NCI-H1694 (cell line): ENCODE measurements around the gene NPDC1.

Experiments
- DNase-seq: peaks from one replicate; lab custom pipeline; 2025; lab: John Stamatoyannopoulos, UW

The NPDC1 gene

DNA sequence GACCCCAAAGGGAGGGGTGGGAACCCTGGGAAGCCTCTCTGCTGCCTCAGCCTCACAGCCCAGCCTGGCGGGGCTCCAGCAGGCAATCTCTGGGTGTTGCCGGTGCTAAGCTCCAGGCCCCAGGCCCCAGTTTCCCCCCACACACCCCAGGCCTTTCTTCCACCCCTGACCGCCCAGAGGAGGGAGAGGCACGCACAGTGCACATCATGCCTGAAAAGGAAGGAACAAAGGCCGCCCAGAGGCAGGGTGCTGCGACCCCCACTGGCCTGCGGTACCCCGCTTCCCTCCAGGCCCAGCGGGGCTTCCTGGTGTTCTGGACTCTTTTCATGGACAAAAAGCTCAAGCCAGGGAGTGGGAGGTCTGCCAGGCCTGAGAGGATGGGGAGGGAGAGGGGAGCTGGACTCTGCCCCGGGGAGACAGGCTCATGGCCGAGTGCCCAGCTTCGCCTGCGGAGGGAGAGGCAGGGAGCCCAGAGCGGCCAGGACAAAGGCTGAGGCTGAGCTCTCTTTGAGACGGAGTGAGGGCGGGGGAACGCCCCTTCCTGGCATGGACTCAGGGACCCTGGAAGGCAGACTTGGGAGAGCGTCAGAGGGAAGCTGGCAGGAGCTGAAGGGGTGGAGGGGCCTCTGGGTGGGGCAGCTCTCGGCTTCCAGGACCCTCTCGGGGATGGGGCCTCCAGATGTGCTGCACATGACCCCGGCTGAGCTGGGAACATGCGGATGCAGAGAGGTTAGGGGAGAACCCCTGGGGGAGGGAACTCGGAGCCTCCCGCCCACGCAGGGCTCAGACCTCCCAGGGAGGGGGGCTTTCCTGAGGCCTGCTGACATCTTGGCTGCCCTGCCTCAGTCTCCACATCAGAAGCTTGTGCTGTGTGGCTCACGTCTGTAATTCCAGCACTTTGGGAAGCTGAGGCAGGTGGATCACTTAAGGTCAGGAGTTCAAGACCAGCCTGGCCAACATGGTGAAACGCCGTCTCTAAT is 9.7 kb upstream of the NPDC1 start:
- DNase-seq: no peak

DNA sequence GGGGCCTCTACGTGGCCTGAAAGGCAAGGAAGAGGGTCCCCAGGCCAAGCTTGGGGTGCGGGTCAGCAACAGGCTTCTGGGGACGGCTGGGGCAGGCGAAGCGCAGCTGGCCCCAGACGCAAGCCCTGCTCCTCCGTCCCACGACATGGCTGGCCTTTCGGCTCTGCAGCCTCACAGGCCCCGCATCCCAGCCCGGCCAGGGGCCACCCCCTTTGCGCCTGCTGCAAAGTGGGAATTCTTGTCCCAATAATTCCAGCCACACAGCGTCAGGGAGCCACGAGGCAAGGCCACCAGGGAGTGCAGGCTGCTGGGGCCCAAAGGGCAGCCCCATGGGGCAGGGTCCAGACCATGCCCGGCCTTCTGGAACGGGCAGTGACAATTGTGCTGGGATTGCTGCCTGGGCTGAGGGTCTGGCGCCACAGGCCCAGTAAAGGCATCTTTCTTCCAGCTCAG is 9.0 kb upstream of the NPDC1 start:
- DNase-seq: no peak

GRCh38 chr9:137053944-137054931 is 8.3 kb upstream of the NPDC1 start, which contains the start of gene ENTPD2:
ENTPD2 (minus strand) TSS chr9:137054061; CDS start chr9:137053997, 64 bp downstream.
- DNase-seq: no peak

- DNase-seq: no peak
Observed at GRCh38 chr9:137052998-137053943, 7.3 kb upstream of the NPDC1 start.

DNA sequence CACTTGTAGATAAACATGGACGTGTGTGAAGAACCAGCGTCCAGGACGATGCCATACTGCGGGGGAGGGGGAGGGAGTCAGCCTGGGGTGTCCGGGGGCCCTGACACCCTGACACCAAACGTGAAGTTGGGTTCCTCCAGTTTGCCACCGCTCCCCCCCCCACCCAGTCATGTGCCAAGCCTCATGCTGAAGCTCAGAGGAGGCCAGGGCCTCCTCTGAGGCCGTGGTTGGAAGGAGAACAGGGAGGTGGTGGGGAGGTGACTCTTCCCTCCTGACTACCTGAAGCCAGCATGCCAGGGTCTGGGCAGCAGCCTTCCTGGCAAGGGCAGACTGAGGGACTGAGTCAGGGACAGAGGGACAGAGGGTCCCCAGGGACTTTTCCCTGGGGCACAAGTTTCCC is 6.3 kb upstream of the NPDC1 start:
- DNase-seq: no peak

DNA sequence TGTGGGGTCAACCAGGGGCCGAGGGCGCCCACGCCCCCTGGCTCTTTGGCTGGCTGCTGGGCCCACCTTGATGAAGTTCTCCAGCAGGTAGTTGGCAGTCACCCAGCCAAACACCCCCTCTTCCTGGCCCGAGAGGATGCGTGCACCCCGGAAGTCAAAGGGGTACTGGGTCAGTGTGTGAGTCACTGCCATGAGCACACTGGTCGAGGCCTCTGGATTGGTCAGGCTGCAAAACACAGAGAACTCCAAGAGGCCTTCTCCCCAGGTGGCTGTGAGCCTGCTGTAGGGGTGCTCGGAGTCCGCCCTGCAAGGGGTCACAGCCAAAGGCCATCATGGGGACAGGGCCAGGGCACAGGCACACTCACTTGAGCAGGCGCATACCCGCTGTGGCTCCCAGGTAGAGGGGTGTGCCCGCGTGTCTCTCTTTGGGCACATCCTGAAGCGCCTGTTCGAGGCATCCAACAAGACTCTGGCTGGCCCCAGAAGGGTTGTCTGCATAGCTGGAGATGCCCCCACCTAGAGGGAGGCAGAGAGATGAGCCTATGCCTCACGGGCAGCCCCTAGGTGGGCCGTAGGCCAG is 5.3 kb upstream of the NPDC1 start:
- DNase-seq: no peak

DNA sequence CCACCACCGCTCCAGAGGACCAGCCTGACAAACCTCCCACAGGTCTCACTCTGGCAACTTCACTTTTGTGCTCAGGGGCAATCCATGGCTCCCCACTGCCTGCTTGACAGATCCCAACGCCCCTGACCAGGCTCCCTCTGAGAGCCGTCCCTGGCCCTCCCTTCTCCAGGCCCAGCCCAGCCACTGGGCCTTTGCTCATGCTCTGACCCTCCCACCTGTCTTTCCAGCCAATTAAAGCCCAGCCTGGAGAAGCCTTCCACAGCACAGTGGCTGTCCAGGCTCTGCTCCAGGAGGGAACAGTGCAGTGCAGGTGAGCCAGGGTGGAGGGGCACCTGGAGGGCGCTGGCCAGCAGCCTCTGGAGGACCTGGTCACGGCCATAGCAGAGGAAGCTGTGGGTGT is 4.6 kb upstream of the NPDC1 start:
- no peak for DNase-seq

- DNase-seq: peak; percentile 36
Observed at GRCh38 chr9:137049544-137050449, 3.8 kb upstream of the NPDC1 start.

- no peak for DNase-seq
Observed at GRCh38 chr9:137048655-137049543, 2.9 kb upstream of the NPDC1 start.

DNA sequence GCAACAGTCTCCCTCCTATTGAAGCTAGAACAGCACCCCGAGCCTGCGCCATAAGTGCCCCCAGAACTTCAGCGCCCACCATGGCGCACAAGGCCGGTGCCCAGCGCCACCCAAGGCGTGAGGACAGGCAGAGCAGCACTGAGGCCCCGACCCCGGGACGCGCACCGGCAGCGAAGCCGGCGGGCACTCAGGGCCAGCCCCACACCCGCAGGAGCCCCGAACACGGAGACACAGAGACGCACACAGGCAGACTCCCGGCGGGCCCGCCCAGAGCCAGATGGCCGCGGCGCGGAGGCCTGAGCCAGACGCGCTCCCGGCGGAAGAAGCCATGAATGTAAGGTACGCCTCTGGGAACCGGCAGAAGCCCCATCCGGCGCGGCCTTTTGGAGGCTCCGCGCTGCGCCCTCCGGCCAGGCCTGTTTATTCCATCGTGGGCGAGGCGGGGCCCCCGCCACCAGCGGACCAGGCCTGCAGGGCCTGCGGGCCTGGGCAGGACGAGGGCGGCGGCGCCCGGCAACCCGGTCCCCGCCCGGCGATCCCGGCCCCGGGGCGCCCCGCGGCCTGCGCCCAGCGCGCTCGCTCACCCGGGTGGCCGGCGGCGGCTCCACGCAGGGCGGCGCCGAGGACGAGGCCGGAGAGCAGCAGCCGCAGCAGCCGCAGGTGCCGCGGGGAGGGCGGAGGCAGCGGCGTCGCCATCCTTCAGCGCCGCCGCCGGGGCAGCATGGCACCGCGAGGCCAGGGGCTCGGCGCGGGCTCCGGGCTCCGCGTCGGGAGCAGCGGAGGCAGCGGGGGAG is 486 bp downstream of the NPDC1 start:
- no peak for DNase-seq

DNA sequence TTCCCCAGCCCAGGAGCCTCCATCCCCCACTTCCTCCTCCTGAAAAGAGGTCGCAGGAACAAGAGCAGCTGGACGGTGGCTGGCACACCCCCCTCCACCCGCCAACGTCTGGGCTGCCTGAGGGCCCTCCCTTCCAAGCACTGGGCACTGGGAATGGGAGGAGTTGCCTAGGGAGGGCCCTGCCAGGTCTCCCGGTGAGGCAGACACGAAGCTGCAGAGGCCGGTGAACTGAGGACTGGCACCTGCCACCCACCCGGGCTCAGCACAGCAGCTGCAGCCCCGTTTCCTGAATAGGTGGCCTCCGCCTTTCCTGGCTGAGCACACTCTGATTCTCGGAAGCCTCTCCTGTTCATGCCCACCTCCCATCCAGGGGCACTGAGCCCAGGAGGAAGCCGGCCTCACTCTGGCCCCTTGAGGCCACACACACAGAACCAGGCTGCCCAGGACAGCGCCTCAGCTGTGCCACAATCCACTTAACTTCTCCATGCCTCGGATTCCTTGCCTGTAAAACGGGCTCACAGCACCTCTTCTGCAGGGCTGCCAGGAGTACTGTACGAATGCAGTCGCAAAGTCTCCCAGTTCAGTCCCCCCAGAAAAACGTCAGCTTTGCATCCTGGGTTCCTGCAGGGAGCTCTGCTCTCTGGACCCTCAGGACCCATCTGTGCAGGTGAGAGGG is 1.3 kb downstream of the NPDC1 start:
- no peak for DNase-seq

GRCh38 chr9:137044037-137044436 is 1.9 kb downstream of the NPDC1 start:
- DNase-seq: no peak

GRCh38 chr9:137042751-137043727 is 2.9 kb downstream of the NPDC1 start:
- no peak for DNase-seq

- DNase-seq: no peak
Observed at GRCh38 chr9:137041124-137041523, 4.9 kb downstream of the NPDC1 start.

GRCh38 chr9:137040568-137040967 is 5.4 kb downstream of the NPDC1 start:
- no peak for DNase-seq
